SK-MEL-5 (cell line): Measurements from ENCODE around the gene RNU6-1. TPM values are rescaled to one million over a fixed set of nuclear protein-coding genes. Genes with fewer than 3 reads are reported as not detected.

Experiments
- DNase-seq: peaks from one replicate; pipeline ENCODE4 v3.0.0-alpha.2; 2016; ENCODE audit warnings: low read depth, low spot score
- in situ Hi-C: cut with HindIII; loops from 2 replicates; pipeline ENCODE4 v1.10.0; 2016; ENCODE audit warnings: low sequenced_read_pairs, high pct_unique_total_duplicates, low pct_unique_long_range_greater_than_20kb
- small RNA-seq, 2 experiments: library from RNA; depleted of rRNA; stranded (forward); fragments of <200 nt; gene quantifications; one replicate each; pipeline ENCODE3, GENCODE V24; 2014
- total RNA-seq: library from RNA; depleted of rRNA; stranded (reverse); fragments of >200 nt; shearing (Covaris generic); gene quantifications from 2 replicates; pipeline ENCODE4 v1.2.3, GENCODE V29; 2014; rRNA removed

Gene RNU6-1
- total RNA-seq, 1 experiment from 2014 or later: not detected

- no peak for DNase-seq
- in situ Hi-C loops: no loop called here
These were observed 43.4 kb downstream of the RNU6-1 start for GRCh38 chr15:67796196-67797127.

- in situ Hi-C loops: no loop called here
- no peak for DNase-seq
These were observed 44.8 kb downstream of the RNU6-1 start for GRCh38 chr15:67794832-67795574.

- no peak for DNase-seq
- in situ Hi-C loops: no loop called here
These were observed 47.4 kb downstream of the RNU6-1 start for GRCh38 chr15:67792250-67792942.

GRCh38 chr15:67790610-67791319, 49.1 kb downstream of the RNU6-1 start:
- in situ Hi-C loops: no loop called here
- no peak for DNase-seq

Small RNA genes lying within 50 kb of the gene (small RNA-seq; reads per million reads assigned to genes)
- gene RNU6-1: 0.15 to 3.1 reads per million in 2 experiments

Other genes with a start within 250 kb of the RNU6-1 start
- gene SKOR1, start 14.5 kb downstream of the RNU6-1 start, total RNA-seq: 0.03 TPM in 1 of 2 replicates, not detected in the other
- gene PIAS1, start 214.3 kb upstream of the RNU6-1 start, total RNA-seq: 23.0 and 26.9 TPM in 2 replicates